OCI-LY3 (cell line): Measurements from ENCODE around the gene ZSWIM7.

Experiments used
- H2AFZ ChIP-seq: fragments of 200-600, 300-600 bp; shearing (Covaris generic); 2 replicates; pipeline ENCODE4 v1.6.0; 2014; ENCODE audit warnings: antibody characterized with exemption, low read depth, low read length
- H3K27ac ChIP-seq: fragments of 200-600, 300-600 bp; sonication (generic); 2 replicates; pipeline ENCODE4 v1.5.1; 2014; ENCODE audit warnings: mild to moderate bottlenecking, low read length, moderate library complexity, mixed read lengths
- H3K27me3 ChIP-seq: fragments of 200-600, 300-600 bp; sonication (generic); 2 replicates; pipeline ENCODE4 v1.6.1; 2014; ENCODE audit warnings: low read depth, low read length, mixed read lengths
- H3K36me3 ChIP-seq: fragments of 200-600, 300-600 bp; sonication (generic); replicated peaks from 2 replicates; pipeline ENCODE3; 2014; ENCODE audit warnings: low read depth, low read length, mixed read lengths
- H3K4me1 ChIP-seq: fragments of 300-600, 200-600 bp; sonication (generic); 2 replicates; pipeline ENCODE4 v1.6.1; 2014; ENCODE audit warnings: low read length, mixed read lengths
- H3K4me2 ChIP-seq: fragments of 200-600, 300-600 bp; sonication (generic); 2 replicates; pipeline ENCODE4 v1.6.1; 2014; ENCODE audit warnings: low read length, mixed read lengths
- H3K4me3 ChIP-seq: fragments of 300-600, 200-600 bp; sonication (generic); 2 replicates; pipeline ENCODE4 v1.5.1; 2014; ENCODE audit warnings: antibody characterized with exemption, mild to moderate bottlenecking, low read length, moderate library complexity
- H3K79me2 ChIP-seq: fragments of 300-600, 200-600 bp; shearing (Covaris generic); 2 replicates; pipeline ENCODE4 v1.6.1; 2014; ENCODE audit warnings: mild to moderate bottlenecking, low read length, mixed read lengths
- H3K9ac ChIP-seq: fragments of 300-600, 200-600 bp; shearing (Covaris generic); 2 replicates; pipeline ENCODE4 v1.6.0; 2014; ENCODE audit warnings: mild to moderate bottlenecking, low read length, moderate library complexity
- H3K9me3 ChIP-seq: fragments of 200-600, 300-600 bp; shearing (Covaris generic); 2 replicates; pipeline ENCODE4 v1.6.1; 2014; ENCODE audit warnings: low read length, mixed read lengths; ENCODE audit not compliant: insufficient read depth
- H4K20me1 ChIP-seq: fragments of 200-600, 300-600 bp; sonication (generic); 2 replicates; pipeline ENCODE4 v1.6.1; 2016; ENCODE audit warnings: low read length, mixed read lengths; ENCODE audit not compliant: insufficient read depth
- EZH2phosphoT487 ChIP-seq: fragments of 200-600 bp; shearing (Covaris generic); IDR thresholded peaks from 2 replicates; pipeline ENCODE4 v1.6.1; 2018; ENCODE audit warnings: antibody characterized with exemption, mixed run types, low read depth
- TF ChIP-seq, protein P1 (sequence below): fragments of 200-600, 300-600 bp; sonication (generic); IDR thresholded peaks from 2 replicates; pipeline ENCODE4 v1.5.1; 2014; ENCODE audit warnings: antibody characterized with exemption, low read length, low read depth

Gene ZSWIM7

DNA sequence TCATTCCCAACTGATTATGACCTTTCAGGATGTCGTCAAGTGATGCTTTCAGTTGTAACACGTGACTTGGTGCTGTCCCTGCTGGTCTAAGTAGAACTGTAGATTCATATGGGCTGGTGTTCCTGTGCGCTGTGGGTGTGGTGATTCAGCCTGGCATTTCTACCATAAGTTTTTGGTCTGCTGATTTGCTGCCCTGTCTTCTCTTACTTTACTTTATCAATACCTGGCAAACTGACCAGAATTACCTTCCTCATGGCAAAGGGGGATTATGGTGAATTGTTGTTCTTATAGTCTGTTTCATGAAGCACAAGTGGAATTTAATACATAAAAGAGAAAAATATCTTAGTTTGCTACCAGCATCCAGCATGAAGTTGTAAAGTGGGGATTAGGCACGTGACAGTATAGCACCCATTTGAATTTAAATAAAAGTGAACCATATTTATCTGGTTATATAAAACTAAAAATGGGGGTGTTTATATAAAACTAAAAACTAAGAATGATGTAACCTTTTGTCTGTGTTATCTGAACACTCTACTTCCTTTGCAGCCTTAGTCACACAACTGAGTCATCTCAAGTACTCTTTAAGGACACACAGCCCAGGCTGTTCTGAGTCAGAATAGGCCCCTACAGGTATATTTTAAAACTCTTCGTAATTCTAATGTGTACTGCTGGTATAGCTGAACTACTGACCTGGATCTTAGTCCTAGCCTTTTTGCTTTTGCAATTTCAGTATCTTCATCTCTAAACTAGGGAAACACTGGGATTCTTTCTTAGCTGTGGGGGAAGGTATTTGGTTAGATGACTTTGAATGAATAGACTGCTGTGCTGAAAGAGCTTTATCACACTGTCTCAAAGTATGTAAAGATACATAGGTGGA, 28.4 kb upstream of the ZSWIM7 start:
- H2AFZ ChIP-seq, result no peak overlapping the region
- no peaks in the 10 kb centered on the region for H3K9me3 ChIP-seq
- H3K4me1 ChIP-seq, result peaks cover 12% of the 10 kb centered on the region
- peaks cover 60% of the 10 kb centered on the region for H3K36me3 ChIP-seq
- H4K20me1 ChIP-seq, result no peaks in the 10 kb centered on the region; the same call in none of the 2 replicates
- no peak overlapping the region for H3K4me3 ChIP-seq
- no peak overlapping the region for H3K9ac ChIP-seq
- no peak for TF ChIP-seq EZH2phosphoT487
- TF ChIP-seq, protein P1, sequence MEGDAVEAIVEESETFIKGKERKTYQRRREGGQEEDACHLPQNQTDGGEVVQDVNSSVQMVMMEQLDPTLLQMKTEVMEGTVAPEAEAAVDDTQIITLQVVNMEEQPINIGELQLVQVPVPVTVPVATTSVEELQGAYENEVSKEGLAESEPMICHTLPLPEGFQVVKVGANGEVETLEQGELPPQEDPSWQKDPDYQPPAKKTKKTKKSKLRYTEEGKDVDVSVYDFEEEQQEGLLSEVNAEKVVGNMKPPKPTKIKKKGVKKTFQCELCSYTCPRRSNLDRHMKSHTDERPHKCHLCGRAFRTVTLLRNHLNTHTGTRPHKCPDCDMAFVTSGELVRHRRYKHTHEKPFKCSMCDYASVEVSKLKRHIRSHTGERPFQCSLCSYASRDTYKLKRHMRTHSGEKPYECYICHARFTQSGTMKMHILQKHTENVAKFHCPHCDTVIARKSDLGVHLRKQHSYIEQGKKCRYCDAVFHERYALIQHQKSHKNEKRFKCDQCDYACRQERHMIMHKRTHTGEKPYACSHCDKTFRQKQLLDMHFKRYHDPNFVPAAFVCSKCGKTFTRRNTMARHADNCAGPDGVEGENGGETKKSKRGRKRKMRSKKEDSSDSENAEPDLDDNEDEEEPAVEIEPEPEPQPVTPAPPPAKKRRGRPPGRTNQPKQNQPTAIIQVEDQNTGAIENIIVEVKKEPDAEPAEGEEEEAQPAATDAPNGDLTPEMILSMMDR, result no peak
- no peaks in the 10 kb centered on the region for H3K27me3 ChIP-seq
- peak overlapping the region; percentile 66 for H3K27ac ChIP-seq
- 0 out of 2 replicates have a peak overlapping the region, but pooled peaks have one; percentile 27 for H3K4me2 ChIP-seq
- H3K79me2 ChIP-seq, result no peaks in the 10 kb centered on the region

DNA sequence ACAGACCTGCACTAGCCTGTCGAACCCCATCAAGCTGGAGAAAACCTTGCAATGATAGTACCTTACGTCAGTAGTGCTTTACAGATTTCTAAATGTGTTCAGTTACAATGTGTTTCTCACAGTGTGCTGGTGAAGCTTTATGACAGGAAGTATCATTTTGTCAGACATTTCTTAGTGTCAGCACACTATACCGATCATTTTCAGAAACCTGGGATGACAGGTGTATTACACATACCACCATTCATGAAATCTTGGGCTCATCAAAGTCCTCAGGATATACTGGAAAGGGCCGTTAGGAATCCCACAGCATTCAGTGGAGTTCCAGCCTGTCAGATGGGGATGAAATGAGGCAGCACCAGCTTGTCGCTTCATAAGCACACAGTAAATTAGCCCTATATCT, 27.4 kb upstream of the ZSWIM7 start:
- Histone ChIP-seq H2AFZ (no peak overlapping the region), H3K4me1 (peaks cover 12% of the 10 kb centered on the region), H3K27me3 (no peaks in the 10 kb centered on the region), H3K4me2 (no peak overlapping the region), H3K9me3 (no peaks in the 10 kb centered on the region), H4K20me1 (no peaks in the 10 kb centered on the region; the same call in none of the 2 replicates), H3K9ac (no peak overlapping the region), H3K36me3 (peaks cover 57% of the 10 kb centered on the region), H3K4me3 (no peak overlapping the region), H3K79me2 (peaks cover 4% of the 10 kb centered on the region; the same call in 1 of the 2 replicates), H3K27ac (no peak overlapping the region)
- no peak for TF ChIP-seq EZH2phosphoT487
- TF ChIP-seq, protein P1, result no peak

DNA sequence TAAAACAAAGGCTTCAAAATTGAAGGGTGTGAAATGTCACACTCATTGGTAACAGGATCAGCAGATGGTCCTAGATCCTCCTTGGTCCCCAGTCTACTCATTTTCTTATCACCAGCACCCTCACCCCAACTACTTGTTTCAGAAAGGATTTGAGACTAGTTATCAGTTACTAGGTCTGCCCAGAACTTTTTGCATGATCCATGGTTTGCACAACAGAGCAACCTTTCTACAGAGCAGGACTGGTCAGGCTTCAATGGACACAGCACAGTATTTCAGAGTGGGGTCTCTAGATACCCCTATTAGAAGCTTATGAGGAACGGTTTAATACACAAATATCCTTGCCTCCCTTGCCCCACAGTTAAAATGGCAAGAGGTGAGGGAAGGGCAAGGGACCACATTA, 25.7 kb upstream of the ZSWIM7 start:
- Histone ChIP-seq H3K4me1 (peaks cover 12% of the 10 kb centered on the region), H3K4me2 (no peak overlapping the region), H3K4me3 (no peak overlapping the region), H3K9me3 (no peaks in the 10 kb centered on the region), H3K27ac (no peak overlapping the region), H3K9ac (no peak overlapping the region), H3K27me3 (no peaks in the 10 kb centered on the region), H3K36me3 (peaks cover 50% of the 10 kb centered on the region), H4K20me1 (no peaks in the 10 kb centered on the region; the same call in none of the 2 replicates), H3K79me2 (peaks cover 4% of the 10 kb centered on the region; the same call in 1 of the 2 replicates), H2AFZ (no peak overlapping the region)
- TF ChIP-seq, protein P1, result no peak

DNA sequence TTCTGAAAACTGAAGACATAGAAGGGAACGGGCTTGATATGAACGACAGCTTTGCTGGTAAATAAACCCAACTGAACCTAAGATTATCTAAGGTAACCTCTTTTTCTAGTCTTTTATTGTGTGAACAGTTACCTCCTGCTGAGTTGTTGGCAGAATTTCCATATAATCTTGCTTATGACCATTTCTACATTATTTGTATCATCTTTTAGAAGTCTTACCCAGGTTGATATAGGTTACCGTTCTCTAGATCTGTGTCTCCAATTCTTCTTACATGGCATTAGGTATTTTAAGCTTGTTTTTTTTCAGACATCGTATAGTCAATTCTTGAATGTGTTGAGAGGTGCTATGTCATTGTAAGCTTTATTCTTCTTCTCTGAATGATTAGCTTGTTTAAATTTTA, 24.4 kb upstream of the ZSWIM7 start:
- H2AFZ ChIP-seq, result no peak overlapping the region
- no peak overlapping the region for H3K9ac ChIP-seq
- H3K79me2 ChIP-seq, result peaks cover 4% of the 10 kb centered on the region; the same call in 1 of the 2 replicates
- H3K36me3 ChIP-seq, result peaks cover 45% of the 10 kb centered on the region
- no peaks in the 10 kb centered on the region for H3K9me3 ChIP-seq
- no peak for TF ChIP-seq EZH2phosphoT487
- TF ChIP-seq, protein P1, result no peak
- H4K20me1 ChIP-seq, result no peaks in the 10 kb centered on the region; the same call in none of the 2 replicates
- H3K4me2 ChIP-seq, result no peak overlapping the region
- H3K4me1 ChIP-seq, result peaks cover 12% of the 10 kb centered on the region
- no peak overlapping the region for H3K4me3 ChIP-seq
- H3K27me3 ChIP-seq, result no peaks in the 10 kb centered on the region
- H3K27ac ChIP-seq, result no peak overlapping the region
